ENCODE measurements around the gene SATB2.

SATB2 gene

DNA sequence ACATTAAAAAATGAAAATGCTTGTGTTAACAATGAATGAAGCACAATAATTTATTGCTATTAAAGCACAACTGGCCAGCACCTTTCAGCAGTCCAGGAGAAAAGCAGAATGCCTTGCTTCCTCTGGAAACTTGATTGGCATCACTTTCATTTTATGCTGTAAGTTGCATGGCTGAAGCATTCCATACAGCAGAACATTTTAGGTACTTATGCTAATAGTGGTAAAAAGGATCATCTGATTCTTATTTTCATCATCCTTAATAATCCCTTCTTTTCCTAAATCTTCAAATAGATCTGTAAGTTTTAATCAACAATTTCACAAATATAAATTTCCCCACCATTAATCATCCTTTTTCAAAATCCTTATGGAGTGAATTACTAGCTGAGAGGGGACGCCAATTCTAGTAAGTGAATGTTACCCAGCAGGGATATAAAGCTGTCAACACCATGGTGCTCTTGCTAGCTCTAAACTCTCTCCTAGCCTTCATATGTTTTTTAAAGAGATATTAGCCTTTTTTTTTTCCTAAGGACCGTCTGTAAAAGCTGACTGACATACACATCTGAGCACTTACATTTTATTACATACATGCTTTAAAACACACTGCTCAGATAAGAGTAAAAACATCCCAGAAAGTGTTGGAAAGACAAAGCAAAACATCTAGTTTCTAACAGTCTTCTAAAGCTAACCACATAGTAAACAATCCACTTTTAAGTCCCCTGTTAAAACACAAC lies 5.3 kb downstream of the SATB2 start:
- DNase-seq, result no peak

DNA sequence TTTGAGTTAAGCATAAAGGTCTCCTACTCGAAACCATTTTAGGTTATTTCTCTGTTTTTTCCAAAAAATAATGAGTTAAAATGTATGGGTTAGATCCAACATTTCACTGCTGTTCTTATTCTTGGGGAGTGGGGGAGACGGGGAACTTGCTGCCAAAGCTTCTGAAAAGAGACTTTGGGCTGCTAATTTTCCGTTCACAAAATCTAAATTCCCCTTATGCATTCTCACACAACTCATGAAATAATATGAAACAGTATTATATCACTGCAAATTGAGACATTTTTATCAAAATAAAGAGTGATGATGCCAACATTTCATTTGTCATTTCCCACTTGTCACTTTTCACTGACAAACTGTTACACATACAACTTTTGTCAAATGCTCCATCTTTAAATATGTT lies 7.8 kb downstream of the SATB2 start:
- DNase-seq, result no peak

DNA sequence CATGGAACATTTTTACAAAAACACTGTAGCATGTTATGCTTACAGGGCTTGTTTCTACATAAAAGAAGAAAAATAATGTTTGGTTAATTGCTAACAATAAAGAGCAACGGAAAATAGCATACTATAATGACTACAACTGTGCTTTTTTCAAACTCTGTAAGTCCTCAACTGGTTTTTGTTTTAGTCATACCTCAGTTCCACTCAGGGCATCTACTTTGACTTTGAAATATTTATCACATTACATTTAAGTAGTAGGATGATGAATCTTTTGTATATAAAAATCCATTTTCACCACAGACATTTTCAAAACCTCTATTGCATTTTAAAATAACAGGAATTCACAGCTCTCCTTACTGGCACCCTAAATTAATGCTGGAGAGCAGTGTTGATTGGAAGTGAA lies 8.3 kb downstream of the SATB2 start:
- DNase-seq, result no peak

DNA sequence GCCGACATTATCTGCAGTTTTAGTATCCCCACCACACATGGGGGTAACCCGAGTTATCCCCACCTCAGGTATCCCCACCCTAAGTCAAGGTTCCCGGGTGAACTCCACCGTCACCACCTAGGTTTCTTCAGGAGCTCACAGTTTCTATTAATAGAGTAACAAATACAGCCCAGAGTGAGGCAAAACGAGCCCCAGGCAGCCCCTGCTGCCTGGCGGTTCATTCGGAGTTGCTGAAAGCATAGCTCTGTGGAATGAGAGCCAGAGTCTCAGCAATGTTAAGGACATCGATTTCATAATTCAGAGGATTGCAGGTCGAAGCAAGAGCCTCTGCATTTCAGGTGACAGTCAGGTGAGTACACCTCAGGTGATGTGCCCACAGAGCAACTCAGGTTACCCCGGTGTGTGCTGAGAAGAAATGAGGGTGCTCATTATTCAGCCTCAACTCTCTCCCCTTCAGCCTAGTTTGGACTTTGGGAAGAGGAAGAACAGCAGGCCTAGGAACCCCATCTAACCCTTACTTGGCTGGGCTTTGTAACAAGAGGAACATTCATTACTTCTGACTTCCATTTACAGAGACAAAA lies 10.7 kb downstream of the SATB2 start:
- DNase-seq, result no peak

- DNase-seq, result no peak
These were observed 13.0 kb downstream of the SATB2 start for GRCh38 chr2:199444749-199445148.

DNA sequence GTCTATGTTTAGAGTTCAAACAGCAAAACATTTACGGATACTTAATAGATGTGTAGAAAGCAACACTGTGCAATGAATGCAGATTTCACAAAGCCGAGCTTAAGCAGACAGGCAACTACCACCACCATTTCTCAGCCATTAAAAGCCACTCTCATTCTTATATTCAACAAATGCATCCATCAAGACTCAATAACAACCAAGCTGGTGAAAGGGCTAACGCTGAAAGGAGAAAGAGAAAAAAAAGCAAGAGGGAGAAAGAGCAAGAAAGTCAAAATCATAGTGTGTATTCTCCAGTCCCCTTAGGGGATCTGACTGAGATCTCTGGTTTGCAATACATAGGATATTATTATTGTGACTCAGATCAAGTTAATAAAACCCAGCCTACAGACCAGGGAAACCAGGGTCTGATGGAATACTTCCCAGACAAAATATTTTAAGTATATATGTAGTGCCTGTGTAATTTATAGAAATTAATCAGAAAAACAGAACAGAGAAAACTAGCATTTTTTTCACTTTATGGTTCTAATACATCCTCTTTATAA lies 14.1 kb downstream of the SATB2 start:
- no peak for DNase-seq

- no peak for DNase-seq
These were observed 15.6 kb downstream of the SATB2 start for GRCh38 chr2:199442173-199442572.

DNA sequence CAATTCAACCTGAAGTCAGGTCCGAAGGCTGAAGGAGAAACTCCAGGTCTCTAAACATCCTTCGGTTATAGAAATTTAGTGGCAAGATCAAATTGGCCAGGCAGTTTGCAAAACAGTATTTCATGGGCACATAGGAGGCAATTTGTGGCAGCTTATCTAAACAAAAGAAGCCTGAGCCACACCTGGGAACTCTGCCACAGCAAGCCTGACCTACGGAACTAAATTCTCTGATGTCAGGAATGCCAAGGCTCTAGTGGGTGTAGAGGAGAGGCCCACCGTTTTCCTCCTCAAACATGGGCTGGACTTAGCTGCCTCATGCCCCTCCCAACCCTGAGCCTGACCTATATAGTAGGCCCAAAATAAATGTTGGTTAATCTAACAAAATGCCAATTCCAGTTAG lies 16.0 kb downstream of the SATB2 start:
- DNase-seq, result no peak

- no peak for DNase-seq
These were observed 17.6 kb downstream of the SATB2 start for GRCh38 chr2:199440118-199440517.

GRCh38 chr2:199439542-199439941 lies 18.2 kb downstream of the SATB2 start:
- DNase-seq, result no peak

- DNase-seq, result no peak
These were observed 18.7 kb downstream of the SATB2 start for GRCh38 chr2:199439066-199439465.

DNA sequence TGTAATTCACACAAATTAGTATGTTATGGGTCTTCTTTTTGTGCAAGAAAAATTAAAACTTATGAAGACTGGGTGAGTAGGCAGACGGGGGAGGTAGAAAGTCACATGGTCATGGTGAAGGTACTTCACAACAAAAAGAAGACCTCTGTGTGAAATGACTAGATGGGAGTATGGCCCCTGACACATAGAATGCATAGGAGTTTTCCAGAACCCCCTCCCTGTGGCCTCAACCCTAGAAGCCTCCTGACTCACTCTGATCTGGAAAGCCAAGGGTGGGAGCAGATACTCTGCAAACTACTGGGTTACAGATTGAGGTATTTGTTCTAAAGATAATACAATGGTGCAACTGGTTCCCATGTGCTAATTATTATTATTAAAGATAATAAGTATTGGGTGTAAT lies 23.2 kb downstream of the SATB2 start:
- no peak for DNase-seq

GRCh38 chr2:199433204-199433832 lies 24.4 kb downstream of the SATB2 start:
- no peak for DNase-seq

GRCh38 chr2:199431746-199432213 lies 26.0 kb downstream of the SATB2 start:
- DNase-seq, result no peak

DNA sequence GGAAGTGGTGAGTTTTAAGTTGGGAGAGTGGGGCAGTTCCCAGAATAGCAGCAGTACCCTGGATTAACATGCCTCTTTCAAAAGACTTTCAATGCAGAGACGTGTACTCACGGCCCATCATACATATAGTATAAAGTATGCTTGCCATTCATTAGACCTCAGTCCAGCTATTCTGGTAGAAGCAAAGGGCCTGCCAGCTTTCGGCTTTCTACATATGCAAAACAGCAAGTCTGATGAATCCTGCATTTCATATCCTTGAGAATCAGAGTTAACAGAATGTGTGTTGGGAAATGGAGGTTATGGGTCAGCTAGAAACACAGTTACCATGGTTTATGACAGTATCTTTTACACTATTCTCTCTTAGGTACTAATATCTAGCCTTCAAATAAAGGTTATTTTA lies 27.5 kb downstream of the SATB2 start:
- DNase-seq, result no peak

DNA sequence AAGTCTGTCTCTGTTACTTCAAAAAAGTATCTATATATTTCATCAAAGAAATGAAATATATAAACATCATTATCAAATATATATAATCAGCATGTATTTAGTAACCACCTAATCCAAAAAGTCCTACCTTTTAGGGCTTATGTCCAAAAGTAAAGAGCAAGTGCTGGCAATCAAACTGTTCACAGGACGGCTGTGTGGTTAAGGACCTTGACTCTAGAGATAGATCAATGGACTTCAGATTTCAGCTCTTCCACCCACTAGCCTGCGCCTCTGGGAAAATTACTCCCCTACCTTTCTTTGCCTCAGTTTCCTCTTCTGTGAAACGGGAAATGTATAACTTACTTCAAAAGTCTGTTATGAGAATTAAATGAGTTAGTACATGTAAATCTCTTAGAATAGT lies 29.4 kb downstream of the SATB2 start:
- DNase-seq, result no peak

GRCh38 chr2:199424160-199424559 lies 33.6 kb downstream of the SATB2 start:
- DNase-seq, result no peak

DNA sequence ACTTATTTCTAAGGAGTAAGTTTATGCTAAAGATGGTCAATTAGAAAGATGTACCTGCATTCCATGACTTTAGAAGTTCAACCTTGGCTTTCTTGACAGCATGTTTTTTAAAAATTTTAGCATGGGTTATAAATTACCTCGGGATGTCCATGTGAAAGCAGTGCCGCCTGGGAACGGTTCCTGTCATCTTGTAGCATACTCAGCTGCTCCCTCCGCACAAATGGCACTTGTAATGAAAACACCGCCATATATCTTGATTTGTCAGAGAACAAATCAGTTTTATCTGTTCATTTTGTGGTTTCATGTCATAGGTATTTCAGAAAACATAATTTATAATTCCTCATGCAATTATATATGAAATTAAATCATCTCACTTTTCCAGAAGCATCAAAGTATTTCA lies 38.3 kb downstream of the SATB2 start:
- no peak for DNase-seq

DNA sequence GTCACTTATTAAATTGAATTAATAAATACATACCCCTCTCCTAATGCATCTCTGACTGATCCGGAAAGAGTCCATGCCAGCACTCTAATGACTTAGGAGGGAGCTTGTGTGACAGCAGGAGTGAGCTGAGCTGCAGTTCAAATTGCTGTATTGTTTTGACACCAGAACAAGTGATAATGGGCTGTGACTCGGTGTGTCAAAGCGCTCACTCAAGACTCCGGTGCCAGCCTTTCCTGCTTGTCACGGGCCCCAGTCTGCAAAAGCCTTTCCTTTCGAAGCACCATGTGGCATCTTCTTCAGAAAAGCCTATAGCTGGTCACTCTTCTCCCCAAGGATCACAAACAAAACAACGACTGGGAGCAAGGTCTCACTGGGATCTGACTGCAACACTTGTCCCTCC lies 43.3 kb downstream of the SATB2 start:
- DNase-seq, result no peak

- DNase-seq, result no peak
These were observed 43.7 kb downstream of the SATB2 start for GRCh38 chr2:199414001-199414400.

DNA sequence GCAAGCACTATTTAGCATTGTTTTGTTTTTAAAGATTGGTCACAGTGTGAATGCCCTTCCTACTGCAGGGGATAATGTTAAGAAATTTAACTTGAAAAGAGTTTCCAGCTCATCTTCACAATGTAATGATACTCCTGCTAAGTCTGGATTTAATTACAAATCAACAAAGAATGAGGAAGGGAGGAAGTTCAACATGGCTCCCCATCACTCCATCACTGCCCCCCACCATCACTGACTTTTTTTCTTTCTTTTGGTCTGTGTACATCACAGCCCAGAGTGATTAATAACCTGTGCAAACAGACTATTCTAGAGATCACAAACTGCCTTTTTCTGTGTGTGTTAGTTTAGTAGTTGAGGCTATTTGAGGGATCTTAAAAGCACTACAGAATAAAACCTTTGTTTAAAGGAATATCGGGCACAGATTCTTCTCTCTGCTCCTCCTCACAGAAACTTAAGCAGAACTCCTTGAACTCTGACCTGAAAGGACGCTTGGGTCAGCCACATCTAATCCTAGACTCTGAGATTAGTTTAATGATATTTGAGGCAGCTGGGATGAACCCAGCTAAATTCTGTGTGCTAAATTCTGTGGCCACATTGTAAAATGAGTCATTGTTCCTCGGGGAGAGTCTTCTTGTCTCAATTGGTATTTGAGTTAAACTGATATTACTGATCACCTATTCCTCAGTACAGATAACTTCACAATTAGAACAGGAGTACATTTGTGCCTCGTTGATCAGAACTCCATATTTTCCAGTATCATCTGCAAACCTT lies 47.8 kb downstream of the SATB2 start:
- no peak for DNase-seq

GRCh38 chr2:199407421-199407820 lies 50.3 kb downstream of the SATB2 start:
- no peak for DNase-seq

GRCh38 chr2:199405241-199405640 lies 52.5 kb downstream of the SATB2 start:
- DNase-seq, result no peak

Measured in stimulated activated naive CD4-positive, alpha-beta T cell (primary cell).